ENCODE results near the gene ZNF609.

GRCh38 chr15:64515196-64515595 is 54.8 kb downstream of the ZNF609 start:
- TF ChIP-seq, protein P1, sequence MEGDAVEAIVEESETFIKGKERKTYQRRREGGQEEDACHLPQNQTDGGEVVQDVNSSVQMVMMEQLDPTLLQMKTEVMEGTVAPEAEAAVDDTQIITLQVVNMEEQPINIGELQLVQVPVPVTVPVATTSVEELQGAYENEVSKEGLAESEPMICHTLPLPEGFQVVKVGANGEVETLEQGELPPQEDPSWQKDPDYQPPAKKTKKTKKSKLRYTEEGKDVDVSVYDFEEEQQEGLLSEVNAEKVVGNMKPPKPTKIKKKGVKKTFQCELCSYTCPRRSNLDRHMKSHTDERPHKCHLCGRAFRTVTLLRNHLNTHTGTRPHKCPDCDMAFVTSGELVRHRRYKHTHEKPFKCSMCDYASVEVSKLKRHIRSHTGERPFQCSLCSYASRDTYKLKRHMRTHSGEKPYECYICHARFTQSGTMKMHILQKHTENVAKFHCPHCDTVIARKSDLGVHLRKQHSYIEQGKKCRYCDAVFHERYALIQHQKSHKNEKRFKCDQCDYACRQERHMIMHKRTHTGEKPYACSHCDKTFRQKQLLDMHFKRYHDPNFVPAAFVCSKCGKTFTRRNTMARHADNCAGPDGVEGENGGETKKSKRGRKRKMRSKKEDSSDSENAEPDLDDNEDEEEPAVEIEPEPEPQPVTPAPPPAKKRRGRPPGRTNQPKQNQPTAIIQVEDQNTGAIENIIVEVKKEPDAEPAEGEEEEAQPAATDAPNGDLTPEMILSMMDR (IDR thresholded peaks at IDR 0.05; ENCODE audit: low read depth, low read length), result no peak
- no peak for TF ChIP-seq EZH2phosphoT487 (IDR thresholded peaks at IDR 0.05; ENCODE audit: low read depth)
